Activated T-helper 1 cell treated with Interleukin-2 at 50 U/mL for 16 hours (primary cell): ENCODE measurements around the gene PLD1.

Experiments
- DNase-seq: peaks from one replicate; pipeline ENCODE4 v3.0.0-alpha.2; 2020; ENCODE audit warnings: low read depth

Gene PLD1

DNA sequence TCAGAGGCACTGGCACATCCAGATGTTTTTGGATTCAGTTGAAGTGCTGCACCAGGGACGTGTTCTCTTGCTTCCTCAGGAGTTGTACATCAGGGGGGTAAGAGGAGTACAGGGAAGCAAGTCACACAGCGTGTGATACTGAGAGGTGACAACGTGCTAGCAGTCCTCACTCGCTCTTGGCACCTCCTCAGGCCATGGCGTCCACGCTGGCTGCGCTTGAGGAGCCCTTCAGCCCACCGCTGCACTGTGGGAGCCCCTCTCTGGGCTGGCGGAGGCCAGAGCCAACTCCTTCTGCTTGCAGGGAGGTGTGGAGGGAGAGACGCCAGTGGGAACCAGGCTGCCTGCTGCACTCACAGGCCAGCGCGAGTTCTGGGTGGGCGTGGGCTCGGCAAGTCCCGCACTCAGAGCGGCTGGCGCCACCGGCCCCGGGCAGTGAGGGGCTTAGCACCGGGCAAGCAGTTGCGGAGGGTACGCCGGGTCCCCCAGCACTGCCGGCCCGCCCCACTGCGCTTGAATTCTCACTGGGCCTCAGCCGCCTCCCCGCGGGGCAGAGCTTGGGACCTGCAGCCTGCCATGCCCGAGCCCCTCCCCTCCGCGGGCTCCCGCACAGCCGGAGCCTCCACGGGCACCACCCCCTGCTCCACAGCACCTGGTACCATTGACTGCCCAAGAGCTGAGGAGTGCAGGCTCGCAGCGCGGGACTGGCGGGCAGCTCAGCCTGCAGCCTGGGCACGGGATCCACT, 64.5 kb downstream of the PLD1 start:
- DNase-seq: no peak

DNA sequence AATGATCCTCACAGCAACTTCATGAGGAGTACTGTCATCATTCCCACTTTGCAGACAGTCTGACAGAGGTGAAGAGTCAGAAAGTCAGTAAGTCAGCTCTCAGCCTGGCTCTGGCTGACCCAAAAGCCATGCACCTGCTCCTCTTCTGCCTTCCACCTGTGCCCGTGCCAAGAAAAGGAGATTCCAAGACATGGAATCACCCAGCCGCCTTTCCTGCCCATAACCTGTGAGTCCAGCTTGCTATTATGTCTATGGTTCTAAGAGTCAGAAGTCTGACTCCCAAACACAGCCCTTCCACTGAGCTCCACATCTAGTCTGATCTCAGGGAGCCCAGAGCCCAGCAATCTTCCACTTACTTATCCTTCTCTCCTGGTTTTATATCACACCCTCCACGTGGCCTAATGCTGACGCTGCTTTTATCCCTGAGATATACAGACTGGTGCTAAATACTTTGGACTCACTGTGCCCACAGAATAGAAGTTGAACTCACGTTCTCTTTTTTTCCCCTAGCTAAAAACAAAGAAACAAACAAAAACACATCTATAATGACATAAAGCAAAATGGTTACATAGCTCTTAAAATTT, 66.0 kb downstream of the PLD1 start:
- DNase-seq: no peak

DNA sequence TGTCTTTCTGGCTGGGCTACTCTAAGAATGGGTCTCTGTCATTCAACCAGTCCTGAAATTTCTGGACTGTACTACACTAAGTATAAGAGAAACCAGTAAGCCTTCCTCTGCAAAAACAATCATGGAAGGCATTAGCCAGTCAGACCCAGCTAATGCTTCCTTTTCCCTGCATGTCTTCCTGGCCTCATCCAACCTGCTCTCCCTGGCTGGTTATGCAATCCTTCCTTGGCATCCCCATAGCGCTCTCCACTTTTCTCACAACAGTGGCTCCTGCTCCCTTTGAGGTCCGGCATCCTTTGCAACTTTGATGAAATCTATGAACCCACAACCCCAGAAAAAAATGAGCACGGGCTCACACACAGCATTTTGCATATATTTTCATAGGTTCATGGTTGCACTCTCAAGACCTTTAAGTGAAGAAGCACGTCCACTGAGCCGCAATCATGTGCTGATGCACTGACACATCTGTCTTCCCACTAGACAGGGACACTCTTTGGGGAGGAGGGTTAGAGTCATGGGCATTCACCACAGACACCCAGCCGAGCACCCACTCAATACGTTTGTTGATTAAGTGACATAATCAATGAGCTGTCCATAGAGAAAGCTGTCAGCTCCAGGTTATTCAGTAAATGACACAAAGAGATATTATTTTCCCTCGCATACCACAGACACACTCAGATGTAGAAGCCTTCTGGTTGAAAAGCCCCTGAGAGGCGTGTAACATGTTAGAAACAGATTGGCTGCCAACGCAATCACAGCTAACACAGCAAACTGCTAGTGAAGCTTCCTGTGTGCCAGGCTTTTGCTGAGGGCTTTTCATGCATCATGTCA, 66.7 kb downstream of the PLD1 start:
- DNase-seq: no peak

DNA sequence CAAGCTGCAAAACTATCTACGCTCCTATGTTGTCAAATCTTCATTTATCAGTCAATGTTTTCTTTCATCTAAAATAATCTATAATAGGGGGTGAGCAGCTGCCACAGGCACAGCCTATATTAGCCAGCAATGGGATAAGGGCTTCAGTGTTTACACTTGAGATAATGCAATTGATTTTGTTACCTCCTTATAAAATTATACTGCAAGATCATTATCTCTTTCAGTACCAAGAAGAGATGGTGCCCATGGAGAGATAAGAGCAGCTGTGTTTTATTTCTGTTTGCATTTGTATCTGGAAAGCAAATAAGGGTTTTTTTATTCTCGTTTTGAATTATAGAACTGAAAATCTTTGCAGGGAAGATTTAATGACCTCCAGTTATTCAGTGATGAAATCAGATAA, 68.9 kb downstream of the PLD1 start:
- DNase-seq: no peak

DNA sequence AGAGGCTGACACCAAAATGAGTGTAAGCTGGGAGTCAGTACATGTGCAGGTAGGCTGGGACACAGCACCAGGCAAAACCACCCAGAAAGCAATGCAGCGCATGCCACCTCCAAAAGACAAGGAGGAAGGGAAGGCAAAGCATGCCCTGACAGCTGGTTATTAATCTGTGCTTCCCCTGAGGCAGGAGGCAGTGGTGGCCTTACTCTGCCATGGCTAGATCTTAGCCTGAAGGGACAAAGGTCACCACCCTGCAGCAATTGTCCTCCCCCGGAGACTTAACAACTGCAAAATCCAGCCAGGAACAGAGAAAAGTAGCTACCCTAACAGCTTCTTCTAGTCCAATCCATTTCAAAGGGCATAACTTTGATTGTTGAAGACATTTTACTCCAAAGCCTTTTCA, 73.7 kb downstream of the PLD1 start:
- no peak for DNase-seq

DNA sequence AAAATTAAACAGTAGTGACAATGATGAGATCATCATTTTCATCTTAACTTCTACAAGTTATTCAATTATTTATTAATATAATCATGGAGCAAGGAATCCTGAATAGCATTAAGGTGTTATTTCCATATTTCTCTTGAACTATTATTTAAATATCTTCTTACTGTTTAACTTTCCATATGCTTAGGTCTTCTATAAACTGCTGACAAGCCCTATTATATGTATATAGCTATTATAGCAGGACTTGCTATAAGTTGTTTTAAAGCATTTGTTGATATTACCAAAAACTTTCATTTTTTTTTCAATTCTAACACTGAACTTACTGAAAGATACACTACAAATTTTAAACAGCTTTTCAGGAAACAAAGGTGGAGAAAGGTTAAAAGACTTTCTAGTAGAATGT, 76.7 kb downstream of the PLD1 start:
- no peak for DNase-seq

- no peak for DNase-seq
Observed at GRCh38 chr3:171732756-171733155, 77.5 kb downstream of the PLD1 start.

DNA sequence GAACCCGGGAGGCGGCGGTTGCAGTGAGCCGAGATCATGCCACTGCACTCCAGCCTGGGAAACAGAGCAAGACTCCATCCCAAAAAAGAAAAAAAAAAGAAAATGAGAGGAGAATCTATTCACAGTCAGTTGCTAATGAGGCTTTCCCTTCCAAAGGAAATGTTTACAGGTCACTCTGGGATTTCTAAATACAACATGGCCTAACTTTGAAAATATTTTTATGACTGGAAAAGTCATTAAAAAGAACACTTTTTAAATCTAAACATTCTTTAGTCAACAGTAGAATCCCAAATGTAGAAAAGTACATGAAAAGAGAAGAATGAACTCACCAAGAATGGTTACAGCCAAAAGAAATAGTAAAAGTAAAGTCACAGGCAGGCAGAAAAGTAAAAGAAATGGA, 78.6 kb downstream of the PLD1 start:
- DNase-seq: no peak

GRCh38 chr3:171729452-171730334, 80.6 kb downstream of the PLD1 start:
- no peak for DNase-seq

- DNase-seq: no peak
Observed at GRCh38 chr3:171727288-171727687, 83.0 kb downstream of the PLD1 start.

GRCh38 chr3:171718493-171719185, 91.6 kb downstream of the PLD1 start:
- DNase-seq: no peak

- DNase-seq: no peak
Observed at GRCh38 chr3:171715155-171715554, 95.1 kb downstream of the PLD1 start.

- DNase-seq: no peak
Observed at GRCh38 chr3:171712171-171712938, 97.9 kb downstream of the PLD1 start.

GRCh38 chr3:171711461-171712170, 98.7 kb downstream of the PLD1 start:
- no peak for DNase-seq

DNA sequence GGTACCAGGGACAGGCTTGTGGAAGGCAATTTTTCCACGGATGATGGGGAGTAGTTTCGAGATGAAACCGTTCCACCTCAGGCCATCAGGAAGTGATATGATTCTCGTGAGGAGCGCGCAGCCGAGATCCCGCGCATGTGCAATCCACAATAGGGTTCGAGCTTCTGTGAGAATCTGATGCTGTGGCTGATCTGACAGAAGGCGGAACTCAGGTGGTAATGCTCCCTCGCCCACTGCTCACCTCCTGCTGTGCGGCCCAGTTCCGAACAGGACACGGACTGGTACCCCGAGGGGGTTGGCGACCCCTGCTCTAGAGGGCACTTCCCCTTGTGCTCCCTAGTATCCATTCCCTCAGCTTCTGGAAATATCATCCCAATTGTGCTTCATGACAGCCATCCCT, 99.9 kb downstream of the PLD1 start:
- DNase-seq: no peak

DNA sequence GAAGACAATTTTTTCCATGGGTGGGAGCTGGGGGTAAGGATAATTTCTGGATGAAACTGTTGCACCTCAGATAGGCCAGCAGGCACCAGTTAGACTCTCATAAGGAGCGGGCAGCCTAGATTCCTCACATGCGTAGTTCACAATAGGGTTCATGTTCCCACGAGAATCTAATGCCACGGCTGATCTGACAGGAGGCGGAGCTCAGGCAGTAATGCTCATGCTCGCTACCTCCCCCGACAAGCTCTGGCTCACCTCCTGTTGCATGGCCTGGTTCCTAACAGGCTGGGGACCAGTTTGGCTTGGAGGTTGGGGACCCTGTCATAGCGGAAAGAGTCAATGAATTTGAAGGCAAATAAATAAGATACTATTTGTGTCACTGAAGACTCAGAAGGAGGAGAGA, 105.5 kb downstream of the PLD1 start:
- DNase-seq: no peak

- no peak for DNase-seq
Observed at GRCh38 chr3:171704002-171704401, 106.3 kb downstream of the PLD1 start.

DNA sequence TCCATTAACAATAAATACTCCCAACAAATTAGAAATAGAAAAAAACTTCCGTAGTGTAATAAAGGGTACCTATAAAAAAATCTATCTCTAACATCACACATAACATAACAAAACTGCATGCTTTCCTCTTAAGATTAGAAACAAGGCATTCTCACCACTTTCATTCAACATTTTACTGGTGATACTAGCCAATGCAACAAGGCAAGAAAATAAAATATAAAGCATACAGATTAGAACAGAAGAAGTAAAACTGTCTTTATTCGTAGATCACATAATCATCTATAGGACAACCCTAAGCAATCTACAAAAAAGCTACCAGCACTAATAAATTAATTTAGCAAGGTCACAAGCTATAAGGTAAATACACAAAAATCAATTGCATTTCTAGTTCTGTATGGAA, 107.1 kb downstream of the PLD1 start:
- DNase-seq: no peak

DNA sequence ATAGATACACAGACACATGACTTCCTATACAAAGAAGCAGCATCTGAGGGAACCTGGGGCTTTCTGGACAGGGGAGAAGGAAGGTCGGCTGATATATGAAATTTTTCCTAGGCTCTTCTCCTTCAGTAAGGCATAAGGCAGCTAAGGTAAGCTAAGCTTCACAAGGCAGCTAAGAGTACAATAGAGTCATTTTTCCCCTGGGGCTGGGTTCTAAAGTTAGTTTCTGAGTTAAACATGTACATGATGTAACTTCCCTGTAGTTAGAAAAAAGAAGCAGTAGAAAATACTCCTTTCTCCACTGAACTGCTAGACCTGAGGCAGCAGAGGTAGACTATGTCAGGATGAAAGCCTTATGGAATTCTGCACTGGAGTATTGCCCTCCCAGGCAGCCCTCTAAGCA, 109.6 kb downstream of the PLD1 start:
- DNase-seq: no peak

GRCh38 chr3:171700157-171700556, 110.1 kb downstream of the PLD1 start:
- no peak for DNase-seq
